ENCODE measurements around the gene SPOCK2. TPM values are rescaled to one million over a fixed set of nuclear protein-coding genes. Genes with fewer than 3 reads are reported as not detected.
"Not testable (repeated sequence)": the region's sequence is repeated elsewhere in the genome, so short reads cannot be mapped to it uniquely, and the experiment has no call there.

The SPOCK2 gene
- total RNA-seq, 4 donors from 2014 or later, result 0.65 to 3.9 (median 3.5) TPM

- no peak for DNase-seq (ENCODE audit: low spot score in 2 of 2)
- no peak overlapping the region for H3K4me3 ChIP-seq (ENCODE audit: low read depth, poor library complexity, severe bottlenecking)
- TF ChIP-seq POLR2A (IDR thresholded peaks at IDR 0.05), result no peak
- TF ChIP-seq, protein P1, sequence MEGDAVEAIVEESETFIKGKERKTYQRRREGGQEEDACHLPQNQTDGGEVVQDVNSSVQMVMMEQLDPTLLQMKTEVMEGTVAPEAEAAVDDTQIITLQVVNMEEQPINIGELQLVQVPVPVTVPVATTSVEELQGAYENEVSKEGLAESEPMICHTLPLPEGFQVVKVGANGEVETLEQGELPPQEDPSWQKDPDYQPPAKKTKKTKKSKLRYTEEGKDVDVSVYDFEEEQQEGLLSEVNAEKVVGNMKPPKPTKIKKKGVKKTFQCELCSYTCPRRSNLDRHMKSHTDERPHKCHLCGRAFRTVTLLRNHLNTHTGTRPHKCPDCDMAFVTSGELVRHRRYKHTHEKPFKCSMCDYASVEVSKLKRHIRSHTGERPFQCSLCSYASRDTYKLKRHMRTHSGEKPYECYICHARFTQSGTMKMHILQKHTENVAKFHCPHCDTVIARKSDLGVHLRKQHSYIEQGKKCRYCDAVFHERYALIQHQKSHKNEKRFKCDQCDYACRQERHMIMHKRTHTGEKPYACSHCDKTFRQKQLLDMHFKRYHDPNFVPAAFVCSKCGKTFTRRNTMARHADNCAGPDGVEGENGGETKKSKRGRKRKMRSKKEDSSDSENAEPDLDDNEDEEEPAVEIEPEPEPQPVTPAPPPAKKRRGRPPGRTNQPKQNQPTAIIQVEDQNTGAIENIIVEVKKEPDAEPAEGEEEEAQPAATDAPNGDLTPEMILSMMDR (IDR thresholded peaks at IDR 0.05), result no peak
- intact Hi-C loops (cut with DNase I; ENCODE audit: low total_unique reads), result no loop called here
- 61 to 81% methylated on average over 11 to 12 of the region's 12 CpGs for WGBS, 2 donors
Observed at GRCh38 chr10:72034040-72034499, 54.3 kb downstream of the SPOCK2 start.

DNA sequence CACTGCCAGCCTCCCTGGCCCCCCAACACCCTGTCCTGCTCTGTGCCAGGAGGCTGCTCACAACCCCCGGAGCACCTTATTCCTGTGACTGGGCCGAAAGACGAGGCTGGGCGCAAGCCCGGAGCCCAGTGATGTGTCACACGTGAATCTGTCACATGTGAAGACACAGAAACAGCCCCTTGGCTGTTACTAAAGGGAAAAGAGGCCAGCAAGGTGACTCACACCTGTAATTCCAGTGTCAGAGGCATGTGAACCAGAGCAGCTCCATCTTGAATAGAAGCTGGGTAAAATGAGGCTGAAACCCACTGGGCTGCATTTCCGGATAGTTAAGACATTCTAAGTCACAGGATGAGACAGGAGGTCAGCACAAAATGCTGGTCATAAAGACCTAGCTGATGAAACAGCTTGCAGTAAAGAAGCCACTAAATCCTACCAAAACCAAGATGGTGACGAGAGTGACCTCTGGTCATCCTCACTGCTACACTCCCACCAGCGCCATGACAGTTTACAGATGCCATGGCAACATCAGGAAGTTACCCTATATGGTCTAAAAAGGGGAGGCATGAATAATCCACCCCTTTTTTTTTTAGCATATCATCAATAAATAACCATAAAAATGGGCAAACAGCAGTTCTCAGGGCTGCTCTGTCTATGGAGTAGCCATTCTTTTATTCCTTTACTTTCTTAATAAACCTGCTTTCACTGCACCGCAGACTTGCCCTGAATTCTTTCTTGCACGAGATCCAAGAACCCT lies 55.8 kb downstream of the SPOCK2 start:
- intact Hi-C loops (cut with DNase I; ENCODE audit: low total_unique reads); DNase-seq (ENCODE audit: low spot score in 2 of 2): not testable (repeated sequence)
- WGBS, 2 donors, result 69 to 77% methylated on average over 11 of the region's 11 CpGs

DNA sequence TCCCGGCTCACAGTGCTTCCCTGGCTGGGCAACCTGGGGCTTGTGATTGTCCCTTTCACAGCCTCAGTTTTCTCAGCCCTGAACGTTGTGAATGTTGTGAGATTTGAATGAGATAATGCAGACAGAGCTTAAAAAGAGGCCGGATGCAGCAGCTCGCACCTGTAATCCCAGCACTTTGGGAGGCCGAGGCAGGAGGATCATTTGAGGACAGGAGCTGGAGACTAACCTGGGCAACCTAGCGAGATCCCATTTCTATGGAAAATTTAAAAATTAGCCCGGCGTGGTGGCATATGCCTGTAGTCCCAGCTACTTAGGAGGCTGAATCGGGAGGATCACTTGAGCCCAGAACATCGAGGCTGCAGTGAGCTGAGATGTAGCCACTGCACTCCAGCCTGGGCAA lies 56.6 kb downstream of the SPOCK2 start:
- 89% methylated on average over 10 of the region's 10 CpGs for WGBS, 2 donors
- DNase-seq (ENCODE audit: low spot score in 2 of 2), result no peak
- H3K4me3 ChIP-seq (ENCODE audit: low read depth, poor library complexity, severe bottlenecking), result no peak overlapping the region
- intact Hi-C loops (cut with DNase I; ENCODE audit: low total_unique reads), result no loop called here
- TF ChIP-seq POLR2A (IDR thresholded peaks at IDR 0.05), result no peak
- TF ChIP-seq, protein P1 (IDR thresholded peaks at IDR 0.05), result no peak

More for the DNA sequence above, 55.8 kb downstream of the SPOCK2 start:
- not testable (repeated sequence) for H3K4me3 ChIP-seq (ENCODE audit: low read depth, poor library complexity, severe bottlenecking)

DNA sequence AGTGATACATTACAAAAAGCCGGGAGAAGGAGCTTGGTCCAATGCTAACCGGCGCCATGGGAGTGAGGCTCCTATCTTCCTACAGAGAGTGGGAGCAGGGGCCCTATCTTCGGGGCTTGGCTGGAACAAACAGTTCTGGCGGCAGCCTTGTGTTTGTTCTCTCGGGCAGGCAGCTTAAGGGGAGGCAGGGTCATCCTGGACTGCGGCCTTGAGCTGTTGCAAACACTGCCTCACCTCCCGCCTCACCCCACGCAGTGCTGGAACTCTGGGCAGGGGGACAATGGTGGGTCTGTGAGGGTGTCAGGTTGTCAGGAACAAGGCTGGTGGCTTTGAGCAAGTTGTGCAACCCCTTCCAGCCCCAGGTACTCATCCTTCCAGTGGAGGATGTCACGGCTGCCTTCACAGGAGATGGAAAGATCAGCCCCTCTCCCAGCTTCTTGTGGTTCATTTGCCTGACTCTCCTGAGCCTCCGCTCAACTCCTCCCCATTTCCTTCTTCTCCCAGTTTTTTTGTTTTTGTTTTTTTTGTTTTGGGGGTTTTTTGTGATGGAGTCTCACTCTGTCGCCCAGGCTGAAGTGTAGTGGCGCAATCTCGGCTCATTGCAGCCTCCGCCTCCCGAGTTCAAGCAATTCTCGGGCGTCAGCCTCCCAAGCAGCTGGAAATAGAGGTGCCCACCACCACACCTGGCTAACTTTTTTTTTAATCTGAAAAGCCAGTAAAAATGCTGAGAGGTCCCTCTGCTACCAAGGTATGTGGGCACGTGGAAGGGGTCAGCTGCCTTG lies 57.4 kb downstream of the SPOCK2 start:
- DNase-seq (ENCODE audit: low spot score in 2 of 2), result no peak
- no peak for TF ChIP-seq POLR2A (IDR thresholded peaks at IDR 0.05)
- TF ChIP-seq, protein P1 (IDR thresholded peaks at IDR 0.05), result no peak
- 89 to 92% methylated on average over 17 to 19 of the region's 19 CpGs for WGBS, 2 donors
- intact Hi-C loops (cut with DNase I; ENCODE audit: low total_unique reads), result no loop called here
- H3K4me3 ChIP-seq (ENCODE audit: low read depth, poor library complexity, severe bottlenecking), result no peak overlapping the region

DNA sequence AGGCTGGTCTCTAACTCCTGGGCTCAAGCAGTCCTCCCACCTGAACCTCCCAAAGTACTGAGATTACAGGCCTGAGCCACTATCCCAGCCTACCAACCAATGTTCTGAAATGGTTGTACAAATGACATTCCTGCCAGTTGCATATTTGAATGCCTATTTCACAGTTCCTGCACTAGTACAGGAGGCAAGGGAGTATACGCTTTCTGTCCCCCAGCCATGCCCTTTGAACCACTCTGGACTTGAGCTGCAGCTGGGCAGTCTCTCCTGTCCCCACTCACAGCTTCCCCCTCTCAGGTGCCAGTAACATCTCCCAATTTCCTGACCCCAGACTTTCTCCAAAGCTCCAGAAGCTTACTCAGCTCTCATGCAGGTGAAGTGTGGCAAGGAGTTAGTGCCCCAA lies 58.9 kb downstream of the SPOCK2 start:
- intact Hi-C loops (cut with DNase I; ENCODE audit: low total_unique reads), result no loop called here
- WGBS, 2 donors, result 86 to 100% methylated on average over 1 of the region's 1 CpG
- TF ChIP-seq, protein P1 (IDR thresholded peaks at IDR 0.05), result no peak
- TF ChIP-seq POLR2A (IDR thresholded peaks at IDR 0.05), result no peak
- no peak overlapping the region for H3K4me3 ChIP-seq (ENCODE audit: low read depth, poor library complexity, severe bottlenecking)
- no peak for DNase-seq (ENCODE audit: low spot score in 2 of 2)

DNA sequence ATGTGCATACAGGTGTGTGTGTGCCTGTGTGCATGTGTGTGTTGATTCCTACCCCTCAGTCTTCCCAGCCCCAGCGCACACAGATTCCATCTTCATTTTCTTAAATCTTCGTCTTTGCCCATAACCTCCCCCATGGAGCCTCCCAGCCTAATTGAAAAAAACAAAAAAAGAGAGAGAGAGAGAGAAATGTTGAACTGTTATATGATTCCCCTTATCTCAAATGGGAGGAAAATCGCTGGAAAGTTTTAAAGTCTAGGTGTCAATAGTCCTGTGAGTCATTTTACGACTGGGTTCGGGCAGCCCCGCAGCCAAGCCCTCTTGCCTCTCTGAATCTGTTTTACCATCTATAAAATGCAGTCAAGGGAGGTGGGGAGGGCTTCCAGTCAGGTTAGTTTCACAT lies 60.9 kb downstream of the SPOCK2 start:
- no peak overlapping the region for H3K4me3 ChIP-seq (ENCODE audit: low read depth, poor library complexity, severe bottlenecking)
- WGBS, 2 donors, result 73 to 76% methylated on average over 6 of the region's 6 CpGs
- DNase-seq (ENCODE audit: low spot score in 2 of 2), result no peak
- intact Hi-C loops (cut with DNase I; ENCODE audit: low total_unique reads), result no loop called here
- no peak for TF ChIP-seq POLR2A (IDR thresholded peaks at IDR 0.05)
- TF ChIP-seq, protein P1 (IDR thresholded peaks at IDR 0.05), result no peak

Measured in lower leg skin (tissue), 4 donors.